ENCODE results near the gene ISG15.
"Not testable (repeated sequence)": the region's sequence is repeated elsewhere in the genome, so short reads cannot be mapped to it uniquely, and the experiment has no call there.

ISG15 gene

GRCh38 chr1:1004420-1004779 is 8.9 kb upstream of the ISG15 start:
- DNase-seq, result no peak
- in situ Hi-C loops (cut with HindIII; ENCODE audit: low pct_ligation_motif_present, low pct_unique_long_range_greater_than_20kb, low sequenced_read_pairs), result no loop called here

GRCh38 chr1:1004780-1005697 is 8.3 kb upstream of the ISG15 start:
- DNase-seq, result no peak
- in situ Hi-C loops (cut with HindIII; ENCODE audit: low pct_ligation_motif_present, low pct_unique_long_range_greater_than_20kb, low sequenced_read_pairs), result no loop called here

- in situ Hi-C loops (cut with HindIII; ENCODE audit: low pct_ligation_motif_present, low pct_unique_long_range_greater_than_20kb, low sequenced_read_pairs), result no loop called here
Observed at GRCh38 chr1:1005774-1006304, 7.5 kb upstream of the ISG15 start.

GRCh38 chr1:1006305-1007159 is 6.8 kb upstream of the ISG15 start:
- in situ Hi-C loops (cut with HindIII; ENCODE audit: low pct_ligation_motif_present, low pct_unique_long_range_greater_than_20kb, low sequenced_read_pairs), result no loop called here
- DNase-seq, result no peak

More at GRCh38 chr1:1005774-1006304, 7.5 kb upstream of the ISG15 start:
- no peak for DNase-seq

GRCh38 chr1:1010131-1010530 is 3.2 kb upstream of the ISG15 start:
- DNase-seq; in situ Hi-C loops (cut with HindIII; ENCODE audit: low pct_ligation_motif_present, low pct_unique_long_range_greater_than_20kb, low sequenced_read_pairs): not testable (repeated sequence)

GRCh38 chr1:1011396-1011949 is 1.8 kb upstream of the ISG15 start:
- in situ Hi-C loops (cut with HindIII; ENCODE audit: low pct_ligation_motif_present, low pct_unique_long_range_greater_than_20kb, low sequenced_read_pairs), result no loop called here
- DNase-seq, result no peak

- DNase-seq; in situ Hi-C loops (cut with HindIII; ENCODE audit: low pct_ligation_motif_present, low pct_unique_long_range_greater_than_20kb, low sequenced_read_pairs): not testable (repeated sequence)
Observed at GRCh38 chr1:1012736-1013104, 577 bp upstream of the ISG15 start.

- DNase-seq, result no peak
- in situ Hi-C loops (cut with HindIII; ENCODE audit: low pct_ligation_motif_present, low pct_unique_long_range_greater_than_20kb, low sequenced_read_pairs), result no loop called here
Observed at GRCh38 chr1:1013922-1014648, 788 bp downstream of the ISG15 start.

GRCh38 chr1:1014799-1015681 is 1.7 kb downstream of the ISG15 start:
- in situ Hi-C loops (cut with HindIII; ENCODE audit: low pct_ligation_motif_present, low pct_unique_long_range_greater_than_20kb, low sequenced_read_pairs), result no loop called here
- DNase-seq, result peak; percentile 40

- in situ Hi-C loops (cut with HindIII; ENCODE audit: low pct_ligation_motif_present, low pct_unique_long_range_greater_than_20kb, low sequenced_read_pairs); DNase-seq: not testable (repeated sequence)
Observed at GRCh38 chr1:1017397-1018320, 4.4 kb downstream of the ISG15 start.

- in situ Hi-C loops (cut with HindIII; ENCODE audit: low pct_ligation_motif_present, low pct_unique_long_range_greater_than_20kb, low sequenced_read_pairs); DNase-seq: not testable (repeated sequence)
Observed at GRCh38 chr1:1018321-1018685, 5.0 kb downstream of the ISG15 start.

GRCh38 chr1:1019122-1019999 is 6.1 kb downstream of the ISG15 start:
- in situ Hi-C loops (cut with HindIII; ENCODE audit: low pct_ligation_motif_present, low pct_unique_long_range_greater_than_20kb, low sequenced_read_pairs), result no loop called here
- DNase-seq, result peak; percentile 90

GRCh38 chr1:1020000-1020404 is 6.7 kb downstream of the ISG15 start, which contains the start of gene AGRN:
AGRN (plus strand) TSS chr1:1020120; CDS start chr1:1020173, 53 bp downstream.
- DNase-seq, result no peak
- in situ Hi-C loops (cut with HindIII; ENCODE audit: low pct_ligation_motif_present, low pct_unique_long_range_greater_than_20kb, low sequenced_read_pairs), result no loop called here

GRCh38 chr1:1020415-1021009 is 7.2 kb downstream of the ISG15 start:
- peak; percentile 36 for DNase-seq
- in situ Hi-C loops (cut with HindIII; ENCODE audit: low pct_ligation_motif_present, low pct_unique_long_range_greater_than_20kb, low sequenced_read_pairs), result no loop called here
